PC-3 (cell line): ENCODE data around the gene DNM1.

Experiments
- EZH2 ChIP-seq: fragments of 300-600 bp; sonication (generic); IDR thresholded peaks from one replicate; pipeline ENCODE4 v1.6.1; 2017; ENCODE audit warnings: antibody characterized with exemption, mild to moderate bottlenecking, low read length; ENCODE audit not compliant: unreplicated experiment
- EZH2phosphoT487 ChIP-seq: fragments of 300-600 bp; sonication (generic); IDR thresholded peaks from 2 replicates; pipeline ENCODE4 v1.6.1; 2018; ENCODE audit warnings: mild to moderate bottlenecking, antibody characterized with exemption, low read length, borderline replicate concordance
- TF ChIP-seq, protein P1 (sequence below): fragments of 300-600 bp; sonication (generic); conservative IDR thresholded peaks from 2 replicates; pipeline ENCODE4 v1.5.1; 2017; ENCODE audit warnings: antibody characterized with exemption, low read depth, mild to moderate bottlenecking, low read length

DNA sequence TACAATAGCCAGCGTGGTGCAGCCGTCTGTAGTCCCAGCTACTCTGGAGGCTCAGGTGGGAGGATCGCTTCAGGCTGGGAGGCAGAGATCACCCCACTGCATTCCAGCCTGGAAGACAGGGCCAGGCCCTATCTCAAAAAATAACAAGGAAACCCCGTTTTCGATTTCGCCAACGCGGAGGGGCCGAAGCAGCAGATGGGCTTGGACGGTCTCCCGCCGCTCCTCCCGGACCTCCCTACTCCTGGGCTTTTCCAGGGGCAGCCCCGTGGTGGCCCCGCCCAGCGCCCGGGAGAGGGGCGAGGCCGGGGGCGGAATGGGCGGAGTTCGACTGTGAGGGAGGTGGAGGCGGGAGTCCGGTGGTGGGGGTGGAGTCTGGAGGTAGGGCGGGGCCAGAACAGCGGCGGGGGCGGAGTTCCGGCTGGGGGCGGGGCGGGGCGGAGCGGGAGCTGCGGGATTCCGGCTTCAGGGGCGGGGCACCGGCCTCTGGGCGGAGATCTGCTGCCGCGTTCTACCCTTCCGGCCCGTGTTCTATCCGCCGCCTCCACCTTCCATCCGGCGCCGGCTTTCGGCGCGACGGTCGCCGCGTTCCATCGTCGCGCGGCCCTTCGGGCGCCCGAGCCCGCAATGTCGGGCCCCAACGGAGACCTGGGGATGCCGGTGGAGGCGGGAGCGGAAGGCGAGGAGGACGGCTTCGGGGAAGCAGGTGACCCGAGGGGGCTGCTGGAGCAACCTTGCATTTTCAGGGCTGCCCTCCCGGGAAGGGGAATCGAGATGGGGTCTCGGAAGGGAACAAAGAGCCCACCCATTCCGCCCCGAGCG, 43.2 kb upstream of the DNM1 start, which contains the start of gene BBLN:
- TF ChIP-seq, protein P1, sequence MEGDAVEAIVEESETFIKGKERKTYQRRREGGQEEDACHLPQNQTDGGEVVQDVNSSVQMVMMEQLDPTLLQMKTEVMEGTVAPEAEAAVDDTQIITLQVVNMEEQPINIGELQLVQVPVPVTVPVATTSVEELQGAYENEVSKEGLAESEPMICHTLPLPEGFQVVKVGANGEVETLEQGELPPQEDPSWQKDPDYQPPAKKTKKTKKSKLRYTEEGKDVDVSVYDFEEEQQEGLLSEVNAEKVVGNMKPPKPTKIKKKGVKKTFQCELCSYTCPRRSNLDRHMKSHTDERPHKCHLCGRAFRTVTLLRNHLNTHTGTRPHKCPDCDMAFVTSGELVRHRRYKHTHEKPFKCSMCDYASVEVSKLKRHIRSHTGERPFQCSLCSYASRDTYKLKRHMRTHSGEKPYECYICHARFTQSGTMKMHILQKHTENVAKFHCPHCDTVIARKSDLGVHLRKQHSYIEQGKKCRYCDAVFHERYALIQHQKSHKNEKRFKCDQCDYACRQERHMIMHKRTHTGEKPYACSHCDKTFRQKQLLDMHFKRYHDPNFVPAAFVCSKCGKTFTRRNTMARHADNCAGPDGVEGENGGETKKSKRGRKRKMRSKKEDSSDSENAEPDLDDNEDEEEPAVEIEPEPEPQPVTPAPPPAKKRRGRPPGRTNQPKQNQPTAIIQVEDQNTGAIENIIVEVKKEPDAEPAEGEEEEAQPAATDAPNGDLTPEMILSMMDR: no peak
- TF ChIP-seq EZH2phosphoT487: no peak
- TF ChIP-seq EZH2: no peak
